Measurements from ENCODE around the gene ZNF460. TPM values are rescaled to one million over a fixed set of nuclear protein-coding genes. Genes with fewer than 3 reads are reported as not detected.
"Not testable (repeated sequence)": the region's sequence is repeated elsewhere in the genome, so short reads cannot be mapped to it uniquely, and the experiment has no call there.

The ZNF460 gene
- total RNA-seq, 4 donors from 2014 or later = 44.3 to 87.9 (median 67.9) TPM

- H3K27me3 ChIP-seq = no peaks in the 10 kb centered on the region
- intact Hi-C loops (cut with DNase I) = no loop called here
- no peaks in the 10 kb centered on the region for H3K4me1 ChIP-seq
- H3K27ac ChIP-seq = no peak overlapping the region
- no peak for TF ChIP-seq POLR2A (IDR thresholded peaks at IDR 0.05)
- TF ChIP-seq, protein P1, sequence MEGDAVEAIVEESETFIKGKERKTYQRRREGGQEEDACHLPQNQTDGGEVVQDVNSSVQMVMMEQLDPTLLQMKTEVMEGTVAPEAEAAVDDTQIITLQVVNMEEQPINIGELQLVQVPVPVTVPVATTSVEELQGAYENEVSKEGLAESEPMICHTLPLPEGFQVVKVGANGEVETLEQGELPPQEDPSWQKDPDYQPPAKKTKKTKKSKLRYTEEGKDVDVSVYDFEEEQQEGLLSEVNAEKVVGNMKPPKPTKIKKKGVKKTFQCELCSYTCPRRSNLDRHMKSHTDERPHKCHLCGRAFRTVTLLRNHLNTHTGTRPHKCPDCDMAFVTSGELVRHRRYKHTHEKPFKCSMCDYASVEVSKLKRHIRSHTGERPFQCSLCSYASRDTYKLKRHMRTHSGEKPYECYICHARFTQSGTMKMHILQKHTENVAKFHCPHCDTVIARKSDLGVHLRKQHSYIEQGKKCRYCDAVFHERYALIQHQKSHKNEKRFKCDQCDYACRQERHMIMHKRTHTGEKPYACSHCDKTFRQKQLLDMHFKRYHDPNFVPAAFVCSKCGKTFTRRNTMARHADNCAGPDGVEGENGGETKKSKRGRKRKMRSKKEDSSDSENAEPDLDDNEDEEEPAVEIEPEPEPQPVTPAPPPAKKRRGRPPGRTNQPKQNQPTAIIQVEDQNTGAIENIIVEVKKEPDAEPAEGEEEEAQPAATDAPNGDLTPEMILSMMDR (IDR thresholded peaks at IDR 0.05) = no peak
- WGBS, 2 donors = 70 to 71% methylated on average over 4 of the region's 4 CpGs
- DNase-seq = no peak
- H3K9me3 ChIP-seq = no peaks in the 10 kb centered on the region
- H3K36me3 ChIP-seq = peaks cover 0 to 12% (median 0%) of the 10 kb centered on the region in 3 donors
- H3K4me3 ChIP-seq = no peak overlapping the region
Observed at GRCh38 chr19:57269515-57270250, 10.6 kb upstream of the ZNF460 start.

GRCh38 chr19:57271280-57271679 is 9.0 kb upstream of the ZNF460 start:
- DNase-seq = no peak
- intact Hi-C loops (cut with DNase I) = no loop called here
- H3K4me1 ChIP-seq = no peaks in the 10 kb centered on the region
- 96 to 99% methylated on average over 7 to 8 of the region's 8 CpGs for WGBS, 2 donors
- TF ChIP-seq POLR2A (IDR thresholded peaks at IDR 0.05) = no peak
- TF ChIP-seq, protein P1 (IDR thresholded peaks at IDR 0.05) = no peak
- H3K27ac ChIP-seq = no peak overlapping the region
- no peak overlapping the region for H3K4me3 ChIP-seq
- no peaks in the 10 kb centered on the region for H3K27me3 ChIP-seq
- H3K36me3 ChIP-seq = peaks cover 0 to 19% (median 0%) of the 10 kb centered on the region in 3 donors
- H3K9me3 ChIP-seq = no peaks in the 10 kb centered on the region

GRCh38 chr19:57273014-57273413 is 7.3 kb upstream of the ZNF460 start:
- 32 to 77% methylated on average over 1 of the region's 1 CpG for WGBS, 2 donors
- H3K4me1 ChIP-seq = no peaks in the 10 kb centered on the region
- no peak overlapping the region for H3K4me3 ChIP-seq
- no peak overlapping the region for H3K27ac ChIP-seq
- H3K9me3 ChIP-seq = no peaks in the 10 kb centered on the region
- DNase-seq = no peak
- TF ChIP-seq POLR2A (IDR thresholded peaks at IDR 0.05) = no peak
- TF ChIP-seq, protein P1 (IDR thresholded peaks at IDR 0.05) = no peak
- peaks cover 0 to 19% (median 0%) of the 10 kb centered on the region in 3 donors for H3K36me3 ChIP-seq
- intact Hi-C loops (cut with DNase I) = no loop called here
- H3K27me3 ChIP-seq = no peaks in the 10 kb centered on the region

DNA sequence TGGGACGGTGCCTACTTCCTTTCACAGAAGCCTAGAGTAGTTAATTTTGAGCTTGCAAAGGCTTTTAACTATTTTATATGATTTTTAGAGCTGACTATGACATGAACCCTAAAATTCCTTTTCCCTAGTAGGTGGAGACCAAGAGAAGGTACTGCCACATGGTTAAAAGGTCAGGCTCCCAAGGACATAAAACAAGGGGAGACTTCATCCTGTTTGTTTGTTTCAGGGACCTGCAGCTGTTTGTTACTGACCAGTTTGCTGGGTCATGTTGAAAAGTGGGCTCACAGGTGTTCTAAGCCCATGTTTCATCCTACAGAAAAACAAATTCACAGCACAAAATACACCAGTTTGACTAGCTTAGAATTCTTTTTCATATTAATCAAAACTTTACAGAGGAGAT is 3.9 kb upstream of the ZNF460 start:
- WGBS, 2 donors = 57 to 81% methylated on average over 1 of the region's 1 CpG
- H3K36me3 ChIP-seq = peaks cover 0 to 19% (median 0%) of the 10 kb centered on the region in 3 donors
- H3K4me1 ChIP-seq = peaks cover 7 to 12% (median 9%) of the 10 kb centered on the region in 3 donors
- no peaks in the 10 kb centered on the region for H3K9me3 ChIP-seq
- no peak overlapping the region for H3K27ac ChIP-seq
- no peaks in the 10 kb centered on the region for H3K27me3 ChIP-seq
- TF ChIP-seq, protein P1 (IDR thresholded peaks at IDR 0.05) = no peak
- TF ChIP-seq POLR2A (IDR thresholded peaks at IDR 0.05) = no peak
- no peak overlapping the region for H3K4me3 ChIP-seq
- intact Hi-C loops (cut with DNase I) = no loop called here
- no peak for DNase-seq

GRCh38 chr19:57278481-57278880 is 1.8 kb upstream of the ZNF460 start:
- Histone ChIP-seq H3K36me3 (peaks cover 0 to 20% (median 0%) of the 10 kb centered on the region in 3 donors), H3K4me1 (peaks cover 17 to 32% (median 28%) of the 10 kb centered on the region in 3 donors)
- H3K27me3 ChIP-seq; H3K4me3 ChIP-seq; H3K27ac ChIP-seq; H3K9me3 ChIP-seq; DNase-seq; intact Hi-C loops (cut with DNase I): not testable (repeated sequence)
- 64 to 84% methylated on average over 2 of the region's 2 CpGs for WGBS, 2 donors
